H9 (cell line): ENCODE data around the gene ZMIZ1. TPM values are rescaled to one million over a fixed set of nuclear protein-coding genes. Genes with fewer than 3 reads are reported as not detected.
A peak's percentile ranks its signal among the peaks of the same experiment; 100 is the strongest.

Experiments used
- DNase-seq: peaks from one replicate; pipeline ENCODE4 v3.0.0-alpha.2; 2017
- H2AFZ ChIP-seq: one replicate; pipeline ENCODE4 v1.6.1; 2013; ENCODE audit warnings: mild to moderate bottlenecking, low read length, control low read depth, moderate library complexity
- H2AK5ac ChIP-seq: 2 replicates; pipeline ENCODE4 v1.6.1; 2013; ENCODE audit warnings: low read length, control low read depth, mixed read lengths; ENCODE audit not compliant: insufficient read length
- H2BK120ac ChIP-seq: one replicate; pipeline ENCODE4 v1.6.1; 2013; ENCODE audit warnings: low read depth, mild to moderate bottlenecking, low read length, control low read depth, inconsistent platforms; ENCODE audit not compliant: poor library complexity, severe bottlenecking
- H2BK12ac ChIP-seq: 2 replicates; pipeline ENCODE4 v1.6.1; 2013; ENCODE audit warnings: low read length, control low read depth, mixed read lengths, low read depth; ENCODE audit not compliant: insufficient read length
- H2BK15ac ChIP-seq: 2 replicates; pipeline ENCODE4 v1.6.1; 2013; ENCODE audit warnings: low read depth, low read length, control low read depth
- H2BK20ac ChIP-seq: one replicate; pipeline ENCODE4 v1.6.1; 2013; ENCODE audit warnings: low read depth, mild to moderate bottlenecking, low read length, control low read depth, inconsistent platforms; ENCODE audit not compliant: poor library complexity, severe bottlenecking
- H2BK5ac ChIP-seq: 2 replicates; pipeline ENCODE4 v1.6.1; 2013; ENCODE audit warnings: low read length, control low read depth, mixed read lengths; ENCODE audit not compliant: insufficient read length
- H3K14ac ChIP-seq: 2 replicates; pipeline ENCODE4 v1.6.1; 2013; ENCODE audit warnings: low read length, control low read depth; ENCODE audit not compliant: insufficient read depth
- H3K18ac ChIP-seq: 2 replicates; pipeline ENCODE4 v1.6.1; 2013; ENCODE audit warnings: low read depth, mild to moderate bottlenecking, mixed read lengths, low read length, control low read depth; ENCODE audit not compliant: insufficient read length
- H3K23ac ChIP-seq: 2 replicates; pipeline ENCODE4 v1.6.1; 2013; ENCODE audit warnings: low read length, control low read depth, mixed read lengths, low read depth; ENCODE audit not compliant: insufficient read length
- H3K23me2 ChIP-seq: 2 replicates; pipeline ENCODE4 v1.6.1; 2013; ENCODE audit warnings: low read depth, mild to moderate bottlenecking, mixed read lengths, low read length, control low read depth; ENCODE audit not compliant: insufficient read length, poor library complexity, severe bottlenecking
- H3K27ac ChIP-seq: 2 replicates; pipeline ENCODE4 v1.5.1; 2013; ENCODE audit warnings: low read length, control low read depth, mixed read lengths, low read depth; ENCODE audit not compliant: insufficient read length
- H3K27me3 ChIP-seq: 2 replicates; pipeline ENCODE4 v1.6.1; 2013; ENCODE audit warnings: low read length, control low read depth, inconsistent platforms; ENCODE audit not compliant: insufficient read depth
- H3K4ac ChIP-seq: 2 replicates; pipeline ENCODE4 v1.6.1; 2013; ENCODE audit warnings: low read depth, mild to moderate bottlenecking, control low read depth, inconsistent platforms, low read length, moderate library complexity
- H3K4me1 ChIP-seq: 2 replicates; pipeline ENCODE4 v1.6.1; 2013; ENCODE audit warnings: low read length, control low read depth, inconsistent platforms; ENCODE audit not compliant: insufficient read depth
- H3K4me2 ChIP-seq: 2 replicates; pipeline ENCODE4 v1.6.1; 2013; ENCODE audit warnings: low read length, control low read depth, mixed read lengths; ENCODE audit not compliant: insufficient read length, insufficient read depth
- H3K56ac ChIP-seq: 2 replicates; pipeline ENCODE4 v1.6.1; 2013; ENCODE audit warnings: low read depth, mild to moderate bottlenecking, mixed read lengths, low read length, control low read depth; ENCODE audit not compliant: insufficient read length
- H3K79me1 ChIP-seq: 2 replicates; pipeline ENCODE4 v1.6.1; 2013; ENCODE audit warnings: low read depth, mild to moderate bottlenecking, moderate library complexity, low read length, control low read depth, inconsistent platforms; ENCODE audit not compliant: insufficient read depth, poor library complexity, severe bottlenecking
- H3K79me2 ChIP-seq: 2 replicates; pipeline ENCODE4 v1.6.1; 2013; ENCODE audit warnings: low read length, control low read depth, inconsistent platforms; ENCODE audit not compliant: insufficient read depth
- H3K9ac ChIP-seq: 2 replicates; pipeline ENCODE4 v1.6.1; 2013; ENCODE audit warnings: low read length, control low read depth, mixed read lengths; ENCODE audit not compliant: insufficient read length; ENCODE audit errors: extremely low read depth
- H3K9me3 ChIP-seq: one replicate; pipeline ENCODE4 v1.6.1; 2013; ENCODE audit warnings: low read depth, low read length, inconsistent platforms; ENCODE audit not compliant: control insufficient read depth
- H3T11ph ChIP-seq: one replicate; pipeline ENCODE4 v1.6.1; 2013; ENCODE audit warnings: mild to moderate bottlenecking, low read length, control low read depth, inconsistent platforms
- H4K20me1 ChIP-seq: one replicate; pipeline ENCODE4 v1.6.1; 2013; ENCODE audit not compliant: control insufficient read depth, insufficient read length, insufficient read depth
- H4K5ac ChIP-seq: 2 replicates; pipeline ENCODE4 v1.6.1; 2013; ENCODE audit warnings: low read depth, mild to moderate bottlenecking, mixed read lengths, low read length, control low read depth; ENCODE audit not compliant: insufficient read length
- H4K8ac ChIP-seq: replicated peaks from 2 replicates; pipeline ENCODE4 v1.6.1; 2013; ENCODE audit warnings: low read length, control low read depth, mixed read lengths, low read depth; ENCODE audit not compliant: insufficient read length
- H4K91ac ChIP-seq: 2 replicates; pipeline ENCODE4 v1.6.1; 2013; ENCODE audit warnings: low read depth, mild to moderate bottlenecking, moderate library complexity, mixed read lengths, low read length, control low read depth; ENCODE audit not compliant: insufficient read length
- H3K27ac Mint-ChIP-seq, 3 experiments: 2 replicates in 2 of 3; 3 replicates in 1 of 3; pipeline ENCODE4 v1.8.0; 2020 to 2021; ENCODE audit warnings: mixed read lengths in 3 of 3, mild to moderate bottlenecking in 1 of 3, moderate library complexity in 1 of 3
- H3K27me3 Mint-ChIP-seq: 2 replicates; pipeline ENCODE4 v1.8.0; 2021; ENCODE audit warnings: low read depth, mild to moderate bottlenecking, moderate library complexity, mixed read lengths
- H3K36me3 Mint-ChIP-seq, 3 experiments: 2 replicates in 2 of 3; 3 replicates in 1 of 3; pipeline ENCODE4 v1.8.0; 2020 to 2021; ENCODE audit warnings: low read depth in 3 of 3, mixed read lengths in 3 of 3; ENCODE audit not compliant: insufficient read depth in 1 of 3
- H3K4me1 Mint-ChIP-seq, 2 experiments: 2 replicates each; pipeline ENCODE4 v1.8.0; 2020; ENCODE audit warnings: mixed read lengths in 2 of 2
- H3K4me3 Mint-ChIP-seq, 2 experiments: 2 replicates in 1 of 2; 3 replicates in 1 of 2; pipeline ENCODE4 v1.8.0; 2020 to 2021; ENCODE audit warnings: mild to moderate bottlenecking in 2 of 2, mixed read lengths in 2 of 2, moderate library complexity in 1 of 2
- H3K9me3 Mint-ChIP-seq, 2 experiments: 2 replicates in 1 of 2; 3 replicates in 1 of 2; pipeline ENCODE4 v1.8.0; 2020; ENCODE audit warnings: mild to moderate bottlenecking in 2 of 2, mixed read lengths in 2 of 2, moderate library complexity in 1 of 2
- WGBS: extraction: QIAGEN DNeasy Blood & Tissue Kit; methylation state at CpG from one replicate; pipeline ENCODE4 v1.1.7; 2013; ENCODE audit warnings: missing lambda C conversion rate, low lambda C conversion rate, mixed read lengths; ENCODE audit not compliant: insufficient read length; ENCODE audit errors: extremely low coverage; 5-methylcytosine and 5-hydroxymethylcytosine counted together
- long read RNA-seq: library from polyadenylated mRNA; unstranded; transcript quantifications from one replicate; pipeline ENCODE4 v2.0.0, GENCODE V29; 2020
- total RNA-seq: library from RNA; stranded (reverse); gene quantifications from 2 replicates; pipeline ENCODE4 v1.2.1, GENCODE V29; 2021
- TF ChIP-seq, protein P1 (sequence below): fragments of 200-600 bp; sonication (generic); conservative IDR thresholded peaks from 3 replicates; pipeline ENCODE4 v1.8.0; 2021; ENCODE audit warnings: antibody characterized with exemption, mild to moderate bottlenecking

ZMIZ1 gene, protein sequence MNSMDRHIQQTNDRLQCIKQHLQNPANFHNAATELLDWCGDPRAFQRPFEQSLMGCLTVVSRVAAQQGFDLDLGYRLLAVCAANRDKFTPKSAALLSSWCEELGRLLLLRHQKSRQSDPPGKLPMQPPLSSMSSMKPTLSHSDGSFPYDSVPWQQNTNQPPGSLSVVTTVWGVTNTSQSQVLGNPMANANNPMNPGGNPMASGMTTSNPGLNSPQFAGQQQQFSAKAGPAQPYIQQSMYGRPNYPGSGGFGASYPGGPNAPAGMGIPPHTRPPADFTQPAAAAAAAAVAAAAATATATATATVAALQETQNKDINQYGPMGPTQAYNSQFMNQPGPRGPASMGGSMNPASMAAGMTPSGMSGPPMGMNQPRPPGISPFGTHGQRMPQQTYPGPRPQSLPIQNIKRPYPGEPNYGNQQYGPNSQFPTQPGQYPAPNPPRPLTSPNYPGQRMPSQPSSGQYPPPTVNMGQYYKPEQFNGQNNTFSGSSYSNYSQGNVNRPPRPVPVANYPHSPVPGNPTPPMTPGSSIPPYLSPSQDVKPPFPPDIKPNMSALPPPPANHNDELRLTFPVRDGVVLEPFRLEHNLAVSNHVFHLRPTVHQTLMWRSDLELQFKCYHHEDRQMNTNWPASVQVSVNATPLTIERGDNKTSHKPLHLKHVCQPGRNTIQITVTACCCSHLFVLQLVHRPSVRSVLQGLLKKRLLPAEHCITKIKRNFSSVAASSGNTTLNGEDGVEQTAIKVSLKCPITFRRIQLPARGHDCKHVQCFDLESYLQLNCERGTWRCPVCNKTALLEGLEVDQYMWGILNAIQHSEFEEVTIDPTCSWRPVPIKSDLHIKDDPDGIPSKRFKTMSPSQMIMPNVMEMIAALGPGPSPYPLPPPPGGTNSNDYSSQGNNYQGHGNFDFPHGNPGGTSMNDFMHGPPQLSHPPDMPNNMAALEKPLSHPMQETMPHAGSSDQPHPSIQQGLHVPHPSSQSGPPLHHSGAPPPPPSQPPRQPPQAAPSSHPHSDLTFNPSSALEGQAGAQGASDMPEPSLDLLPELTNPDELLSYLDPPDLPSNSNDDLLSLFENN
- 31.8 and 36.9 TPM in 2 replicates for total RNA-seq
- long read RNA-seq, partial matches to known transcripts = 2 of 22 reads
- long read RNA-seq, other reads (novel, unspliced or antisense) = 20 of 22 reads

DNA sequence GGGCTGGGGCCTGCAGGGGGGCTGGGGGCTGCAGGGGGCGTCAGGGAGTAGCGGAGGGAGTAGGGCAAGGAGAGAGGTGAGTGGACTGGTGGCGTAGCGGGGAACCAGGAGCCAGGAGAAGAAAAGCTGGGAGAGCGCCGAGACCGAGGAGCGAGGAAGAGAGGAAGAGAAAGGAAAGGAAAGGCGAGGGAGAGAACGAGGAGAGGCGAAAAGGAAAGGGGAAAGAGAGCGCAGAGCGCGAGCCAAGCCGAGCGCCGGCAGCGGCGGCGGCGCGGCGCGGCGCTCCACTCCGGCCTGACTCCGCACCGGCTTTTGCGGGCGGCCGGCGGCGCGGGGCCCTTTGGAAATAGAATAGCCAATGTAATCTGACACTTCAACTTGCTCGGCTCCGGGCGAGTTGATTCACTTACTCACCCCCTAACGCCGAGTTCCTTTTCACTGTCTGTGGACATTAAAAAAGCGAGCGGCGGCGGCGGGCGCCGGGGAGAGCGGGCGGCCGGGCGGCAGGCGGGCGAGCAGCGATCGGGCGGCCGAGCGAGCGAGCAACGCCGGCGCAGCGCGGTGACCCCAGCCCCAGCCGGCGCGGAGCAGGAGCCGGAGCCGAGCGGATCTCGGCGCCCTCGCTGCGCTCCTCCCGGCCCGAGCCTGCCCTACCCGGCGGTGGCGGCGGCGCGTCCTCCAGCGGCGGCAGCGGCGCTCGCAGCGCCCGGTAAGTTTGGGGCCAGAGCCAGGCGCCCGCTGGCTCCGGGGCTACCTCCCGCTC lies at the start of gene ZMIZ1:
TSS of gene ZMIZ1 (plus strand) at position 405 of the 763 bp plus-strand sequence. CDS start 132,667 bp downstream, outside the sequence.
- H3K23ac ChIP-seq = no peak within 1 kb of the TSS
- H3K4me2 ChIP-seq = peak within 1 kb of the TSS; percentile 89
- TF ChIP-seq, protein P1, sequence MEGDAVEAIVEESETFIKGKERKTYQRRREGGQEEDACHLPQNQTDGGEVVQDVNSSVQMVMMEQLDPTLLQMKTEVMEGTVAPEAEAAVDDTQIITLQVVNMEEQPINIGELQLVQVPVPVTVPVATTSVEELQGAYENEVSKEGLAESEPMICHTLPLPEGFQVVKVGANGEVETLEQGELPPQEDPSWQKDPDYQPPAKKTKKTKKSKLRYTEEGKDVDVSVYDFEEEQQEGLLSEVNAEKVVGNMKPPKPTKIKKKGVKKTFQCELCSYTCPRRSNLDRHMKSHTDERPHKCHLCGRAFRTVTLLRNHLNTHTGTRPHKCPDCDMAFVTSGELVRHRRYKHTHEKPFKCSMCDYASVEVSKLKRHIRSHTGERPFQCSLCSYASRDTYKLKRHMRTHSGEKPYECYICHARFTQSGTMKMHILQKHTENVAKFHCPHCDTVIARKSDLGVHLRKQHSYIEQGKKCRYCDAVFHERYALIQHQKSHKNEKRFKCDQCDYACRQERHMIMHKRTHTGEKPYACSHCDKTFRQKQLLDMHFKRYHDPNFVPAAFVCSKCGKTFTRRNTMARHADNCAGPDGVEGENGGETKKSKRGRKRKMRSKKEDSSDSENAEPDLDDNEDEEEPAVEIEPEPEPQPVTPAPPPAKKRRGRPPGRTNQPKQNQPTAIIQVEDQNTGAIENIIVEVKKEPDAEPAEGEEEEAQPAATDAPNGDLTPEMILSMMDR = peak; percentile 26; the same call in 2 of the 3 replicates
- H3K27me3 ChIP-seq = no peaks in the 10 kb centered on the region
- H3K18ac ChIP-seq = peak within 1 kb of the TSS; percentile 53
- H3K27ac ChIP-seq = no peak within 1 kb of the TSS
- H2AK5ac ChIP-seq = no peak within 1 kb of the TSS
- peak within 1 kb of the TSS in 2 of 3 experiments; percentile 71 to 74; a peak in 2 of 7 replicates for H3K27ac Mint-ChIP-seq
- H3K36me3 Mint-ChIP-seq = peaks cover 0 to 8% (median 2%) of the 10 kb centered on the region in 3 experiments; a peak in 3 of 7 replicates
- no peak within 1 kb of the TSS for H2BK5ac ChIP-seq
- H3K79me2 ChIP-seq = peaks cover 22% of the 10 kb centered on the region
- peak; percentile 89 for DNase-seq
- H3K4me1 ChIP-seq = peaks cover 20% of the 10 kb centered on the region; the same call in 1 of the 2 replicates
- H3K79me1 ChIP-seq = peaks cover 10% of the 10 kb centered on the region
- WGBS = no CpG with 5 or more reads among the region's 92 CpGs
- H3K9me3 ChIP-seq = no peaks in the 10 kb centered on the region
- peak within 1 kb of the TSS; percentile 67 for H3K9ac ChIP-seq
- H4K20me1 ChIP-seq = no peaks in the 10 kb centered on the region
- H3K23me2 ChIP-seq = peaks cover 32% of the 10 kb centered on the region
- H3K4ac ChIP-seq = no peak within 1 kb of the TSS
- H4K91ac ChIP-seq = no peak within 1 kb of the TSS
- H3K14ac ChIP-seq = peak within 1 kb of the TSS; percentile 73; the same call in 1 of the 2 replicates
- H3K4me1 Mint-ChIP-seq = peaks cover 37 to 48% of the 10 kb centered on the region in 2 experiments
- no peak within 1 kb of the TSS for H4K5ac ChIP-seq
- H3K4me3 Mint-ChIP-seq = peak within 1 kb of the TSS; percentile 91 to 97
- H3K9me3 Mint-ChIP-seq = no peaks in the 10 kb centered on the region
- H2BK120ac ChIP-seq = no peak within 1 kb of the TSS
- no peak within 1 kb of the TSS for H2AFZ ChIP-seq
- no peak within 1 kb of the TSS for H2BK20ac ChIP-seq
- H3K56ac ChIP-seq = no peak within 1 kb of the TSS
- no peak within 1 kb of the TSS for H4K8ac ChIP-seq
- H2BK15ac ChIP-seq = no peak within 1 kb of the TSS
- no peak within 1 kb of the TSS for H3T11ph ChIP-seq
- H2BK12ac ChIP-seq = no peak within 1 kb of the TSS
- peaks cover 27% of the 10 kb centered on the region for H3K27me3 Mint-ChIP-seq
